HFF-Myc (cell line): ENCODE measurements around the gene FOXD1.
A peak's percentile ranks its signal among the peaks of the same experiment; 100 is the strongest.

Source experiments
- DNase-seq: peaks from one replicate; pipeline ENCODE4 v3.0.0-alpha.2; 2011; ENCODE audit warnings: low read depth; ENCODE audit errors: extremely low read depth
- H3K4me3 ChIP-seq: replicated peaks from 2 replicates; pipeline ENCODE4 v1.5.1; 2011; ENCODE audit warnings: low read depth, mild to moderate bottlenecking, control low read depth, low read length
- TF ChIP-seq, protein P1 (sequence below): IDR thresholded peaks from 2 replicates; pipeline ENCODE4 v1.5.1; 2012; ENCODE audit warnings: mild to moderate bottlenecking, low read depth, low read length, control low read depth; ENCODE audit errors: missing control alignments

FOXD1 gene

DNA sequence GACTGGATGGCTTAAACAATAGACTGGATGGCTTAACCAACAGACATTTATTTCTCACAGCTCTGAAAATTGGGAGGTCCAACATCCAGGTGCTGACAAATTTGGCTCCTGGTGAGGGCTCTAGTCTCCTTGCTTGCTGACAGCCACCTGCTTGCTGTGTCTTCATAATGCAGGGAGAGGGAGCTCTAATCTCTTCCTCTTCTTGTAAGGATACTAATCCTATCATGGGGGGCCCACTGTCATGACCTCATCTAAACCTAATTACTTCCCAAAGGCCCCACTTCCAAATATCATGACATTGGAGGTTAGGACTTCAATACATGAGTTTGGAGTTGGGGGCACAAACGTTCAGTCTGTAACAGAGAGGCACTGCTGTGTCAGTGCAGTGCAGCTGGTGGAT, 26.4 kb downstream of the FOXD1 start:
- TF ChIP-seq, protein P1, sequence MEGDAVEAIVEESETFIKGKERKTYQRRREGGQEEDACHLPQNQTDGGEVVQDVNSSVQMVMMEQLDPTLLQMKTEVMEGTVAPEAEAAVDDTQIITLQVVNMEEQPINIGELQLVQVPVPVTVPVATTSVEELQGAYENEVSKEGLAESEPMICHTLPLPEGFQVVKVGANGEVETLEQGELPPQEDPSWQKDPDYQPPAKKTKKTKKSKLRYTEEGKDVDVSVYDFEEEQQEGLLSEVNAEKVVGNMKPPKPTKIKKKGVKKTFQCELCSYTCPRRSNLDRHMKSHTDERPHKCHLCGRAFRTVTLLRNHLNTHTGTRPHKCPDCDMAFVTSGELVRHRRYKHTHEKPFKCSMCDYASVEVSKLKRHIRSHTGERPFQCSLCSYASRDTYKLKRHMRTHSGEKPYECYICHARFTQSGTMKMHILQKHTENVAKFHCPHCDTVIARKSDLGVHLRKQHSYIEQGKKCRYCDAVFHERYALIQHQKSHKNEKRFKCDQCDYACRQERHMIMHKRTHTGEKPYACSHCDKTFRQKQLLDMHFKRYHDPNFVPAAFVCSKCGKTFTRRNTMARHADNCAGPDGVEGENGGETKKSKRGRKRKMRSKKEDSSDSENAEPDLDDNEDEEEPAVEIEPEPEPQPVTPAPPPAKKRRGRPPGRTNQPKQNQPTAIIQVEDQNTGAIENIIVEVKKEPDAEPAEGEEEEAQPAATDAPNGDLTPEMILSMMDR: peak; percentile 14
- no peak for DNase-seq

DNA sequence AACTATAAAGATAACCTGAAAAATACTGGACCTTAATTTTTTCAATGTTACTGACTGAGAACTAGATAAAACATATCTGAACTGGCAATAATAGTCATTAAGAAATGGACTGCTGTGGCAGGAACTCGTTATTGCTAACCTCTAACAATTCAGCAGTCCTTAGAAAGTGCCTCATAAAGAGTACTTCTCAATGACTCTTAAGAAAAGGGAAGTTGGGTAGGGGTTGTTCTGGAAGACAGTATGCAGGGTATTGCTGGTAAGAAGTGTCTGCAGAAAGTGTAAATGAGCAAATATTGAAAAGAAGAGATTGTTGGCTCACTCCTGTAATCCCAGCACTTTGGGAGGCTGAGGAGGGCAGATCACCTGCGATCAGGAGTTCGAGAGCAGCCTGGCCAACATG, 27.9 kb downstream of the FOXD1 start:
- TF ChIP-seq, protein P1: no peak
- no peak for DNase-seq
- no peak overlapping the region for H3K4me3 ChIP-seq

More for the DNA sequence above, 26.4 kb downstream of the FOXD1 start:
- H3K4me3 ChIP-seq: no peak overlapping the region

DNA sequence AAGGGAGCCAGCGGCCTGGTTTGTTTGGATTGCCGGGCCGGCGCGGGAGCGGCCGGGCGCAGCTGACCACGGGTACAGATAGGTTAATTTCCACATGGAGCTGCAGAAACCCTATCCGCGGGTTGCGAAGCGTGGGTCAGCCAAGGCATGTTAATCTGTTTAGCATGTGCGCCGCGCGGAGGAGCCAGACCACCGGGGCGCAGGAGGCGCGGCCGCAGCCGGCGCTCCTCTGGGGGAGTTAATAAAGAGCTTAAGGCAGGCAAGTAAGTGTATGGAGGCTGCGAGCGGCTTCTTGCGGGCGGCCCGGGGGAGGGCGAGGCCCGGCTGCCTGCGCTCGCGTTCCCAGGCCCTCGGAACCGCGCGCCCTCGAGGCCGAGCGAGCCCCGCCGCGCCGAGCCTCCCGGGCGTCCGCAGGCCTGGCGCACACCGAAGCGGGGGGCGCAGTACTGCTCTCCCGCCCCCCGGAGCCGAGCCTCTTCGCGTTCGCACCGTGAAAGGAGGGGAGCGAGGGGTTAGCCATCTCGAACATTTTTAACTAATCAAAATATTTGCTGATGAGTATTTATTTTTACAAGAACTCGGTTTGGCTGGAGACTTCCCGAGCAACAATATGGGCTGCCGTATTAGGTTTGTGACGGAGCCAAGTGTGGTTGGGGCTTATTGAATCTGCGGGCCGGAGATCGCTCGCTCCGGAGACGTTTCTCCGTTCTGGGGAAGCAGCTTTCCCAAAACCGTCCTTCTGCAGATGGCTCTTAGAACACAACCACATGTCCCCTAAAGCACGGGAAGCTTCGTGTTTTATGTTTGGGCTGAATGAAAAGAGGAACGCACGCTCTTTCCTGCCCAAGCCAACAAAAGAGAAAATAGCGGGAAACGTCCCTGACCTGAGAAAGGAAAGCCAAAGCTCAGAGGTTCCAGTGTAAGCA, 28.8 kb downstream of the FOXD1 start:
- TF ChIP-seq, protein P1: no peak
- peak; percentile 47 for DNase-seq
- peak overlapping the region; percentile 16; the same call in 1 of the 2 replicates for H3K4me3 ChIP-seq

DNA sequence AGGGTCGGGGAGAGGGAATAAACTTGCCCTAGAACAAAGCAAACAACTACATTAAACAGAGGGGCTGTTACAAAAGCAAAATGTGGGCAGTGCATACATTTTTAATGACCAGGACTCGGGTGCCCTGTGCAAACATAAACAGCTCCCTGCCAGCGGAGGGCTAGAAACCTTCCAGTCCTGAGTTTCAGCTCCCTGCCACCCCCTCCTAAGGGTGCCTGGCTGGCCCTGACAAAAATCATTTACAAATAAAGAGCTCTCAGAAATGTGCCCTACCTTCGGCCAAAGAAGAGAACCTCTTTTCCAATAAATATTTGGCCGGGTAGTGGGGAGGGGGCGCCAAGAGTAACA, 29.5 kb downstream of the FOXD1 start:
- DNase-seq: no peak
- peak overlapping the region; percentile 10; the same call in 1 of the 2 replicates for H3K4me3 ChIP-seq
- TF ChIP-seq, protein P1: no peak

DNA sequence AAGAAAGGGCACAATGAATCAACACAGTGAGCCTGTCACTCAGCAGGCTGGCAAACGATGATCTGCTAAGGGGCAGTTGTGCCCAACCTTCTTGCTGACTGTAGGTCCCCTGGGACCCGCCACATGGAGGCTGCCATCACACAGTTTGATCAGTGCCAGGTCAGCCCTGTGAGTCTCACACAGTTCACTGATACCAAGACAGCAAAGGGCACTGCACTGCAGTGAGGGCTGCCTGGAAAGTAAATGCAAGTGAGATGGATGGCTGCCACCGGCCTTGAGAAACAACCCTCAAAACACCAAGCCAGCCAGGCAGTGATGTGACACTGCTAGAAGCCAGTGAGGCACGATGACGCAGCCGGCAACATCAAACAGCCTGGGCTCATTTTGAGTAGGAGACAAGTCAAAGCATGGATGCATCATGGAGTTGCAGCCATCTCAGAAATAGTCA, 30.3 kb downstream of the FOXD1 start:
- DNase-seq: no peak
- TF ChIP-seq, protein P1: no peak

DNA sequence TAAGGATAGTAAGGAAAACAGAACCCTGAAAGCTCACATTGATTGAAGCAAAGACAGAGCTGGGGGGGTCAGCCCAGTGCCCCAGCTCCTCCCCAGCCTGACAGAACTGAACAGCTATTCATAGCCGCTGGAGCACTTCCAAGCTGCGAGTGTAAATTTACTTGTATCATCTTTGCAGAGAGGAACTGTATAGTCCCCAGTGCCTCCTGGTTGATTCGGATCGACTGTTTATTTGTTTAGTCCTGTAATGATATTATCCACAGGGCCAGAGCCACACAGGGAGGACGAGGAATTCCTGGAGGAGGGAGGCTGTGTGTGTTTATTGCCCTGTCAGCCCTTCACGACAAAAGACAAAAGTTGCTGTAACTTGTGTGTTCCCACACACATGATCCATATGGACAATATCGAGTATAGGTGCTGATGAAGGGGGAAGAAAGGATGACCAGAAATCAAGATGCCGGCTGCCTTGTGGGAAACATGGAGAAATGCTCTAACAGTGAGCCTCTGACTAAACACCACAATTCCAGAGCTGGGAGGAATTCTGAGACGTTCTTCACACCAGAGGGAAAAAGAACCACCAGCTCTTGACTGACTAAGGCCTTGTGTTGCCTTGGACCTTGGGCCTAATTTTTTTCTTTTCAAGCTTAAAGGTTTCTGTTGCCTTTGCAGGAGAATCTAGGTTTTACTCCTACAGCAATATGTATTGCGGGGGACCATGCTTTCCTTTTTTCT, 31.1 kb downstream of the FOXD1 start:
- TF ChIP-seq, protein P1: no peak
- no peak for DNase-seq
- H3K4me3 ChIP-seq: no peak overlapping the region

More for the DNA sequence above, 30.3 kb downstream of the FOXD1 start:
- H3K4me3 ChIP-seq: no peak overlapping the region
